ENCODE data around the gene MOB1B.
"Not testable (repeated sequence)": the region's sequence is repeated elsewhere in the genome, so short reads cannot be mapped to it uniquely, and the experiment has no call there.

Gene MOB1B

DNA sequence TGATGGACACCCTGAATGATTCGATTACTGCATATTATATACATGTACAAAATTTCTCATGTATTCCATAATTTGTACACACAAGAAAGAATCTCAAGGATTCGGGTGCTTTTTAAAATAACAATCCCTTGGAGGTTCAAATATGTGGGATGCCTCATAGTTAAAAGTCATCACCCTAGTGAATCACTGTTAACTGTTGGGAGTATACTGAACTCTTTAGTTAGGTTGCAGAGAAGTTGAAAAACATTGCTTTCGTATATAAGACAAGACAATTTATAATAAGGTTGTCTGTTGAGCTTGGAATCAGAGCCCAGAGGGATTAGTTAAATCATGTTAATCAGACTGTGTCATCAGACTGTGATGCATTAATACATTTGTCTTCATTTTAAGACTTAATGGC, 106.9 kb downstream of the MOB1B start:
- DNase-seq: no peak

- DNase-seq: peak in 2 of 14 donors; percentile 3 to 21
Observed at GRCh38 chr4:71009890-71010588, 107.9 kb downstream of the MOB1B start.

GRCh38 chr4:71011451-71011850, 109.3 kb downstream of the MOB1B start:
- no peak for DNase-seq

GRCh38 chr4:71017391-71017790, 115.2 kb downstream of the MOB1B start:
- not testable (repeated sequence) for DNase-seq

DNA sequence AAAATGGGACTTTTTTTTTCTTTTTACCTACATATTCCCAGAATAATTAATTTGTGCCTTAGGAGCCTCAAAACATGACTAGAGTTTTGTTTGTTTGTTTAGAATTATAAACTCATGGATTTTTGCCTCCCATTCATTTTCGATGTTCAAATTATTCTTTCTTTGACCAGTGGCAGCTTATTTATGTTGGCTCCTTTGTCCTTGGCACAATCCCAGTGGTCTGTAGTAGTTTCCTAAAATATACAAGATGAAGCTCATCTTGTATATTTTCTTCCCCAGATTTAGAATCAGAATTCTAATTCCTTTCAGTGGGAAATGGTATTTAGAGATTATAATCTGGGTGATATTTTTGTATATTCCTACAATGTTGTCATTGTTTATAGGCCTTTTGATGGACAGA, 118.4 kb downstream of the MOB1B start:
- DNase-seq: no peak

DNA sequence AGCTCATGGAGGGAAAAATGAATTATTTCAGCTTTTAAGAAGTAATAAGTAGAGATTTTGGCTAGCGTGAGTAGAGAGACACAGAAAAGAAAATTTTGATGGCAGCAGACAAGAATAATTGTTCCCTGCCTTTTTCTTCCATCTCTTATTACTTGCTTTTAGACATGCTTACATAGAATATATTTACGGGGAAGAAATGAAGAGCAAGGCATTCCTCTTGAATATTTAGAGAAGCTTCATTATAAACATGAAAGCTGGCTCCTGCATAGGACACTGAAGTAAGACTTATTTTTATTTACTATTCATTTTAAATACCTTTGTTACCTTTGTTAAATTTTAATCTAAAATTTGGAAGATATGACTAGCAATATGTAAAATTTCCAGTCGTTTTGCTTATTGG, 123.5 kb downstream of the MOB1B start:
- no peak for DNase-seq

DNA sequence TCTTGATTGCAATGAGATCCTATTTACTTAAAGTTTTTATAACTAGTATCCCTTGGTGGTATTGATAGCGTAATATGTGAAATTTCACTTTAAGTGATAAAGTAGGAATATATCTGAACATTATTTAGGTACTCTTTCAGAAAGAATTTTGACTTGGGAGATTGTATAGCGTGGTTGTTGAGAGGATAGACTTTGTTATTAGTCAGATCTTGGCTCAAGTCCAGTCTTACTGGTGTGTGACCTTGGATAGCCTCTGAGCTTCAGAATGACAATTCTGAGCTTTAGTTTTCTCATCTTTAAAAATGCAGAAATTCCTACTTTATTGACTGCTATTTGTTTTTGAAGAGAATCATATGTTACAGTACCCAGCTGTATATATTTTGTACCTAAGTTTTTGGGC, 123.9 kb downstream of the MOB1B start:
- DNase-seq: peak in 1 of 14 donors; percentile 6

DNA sequence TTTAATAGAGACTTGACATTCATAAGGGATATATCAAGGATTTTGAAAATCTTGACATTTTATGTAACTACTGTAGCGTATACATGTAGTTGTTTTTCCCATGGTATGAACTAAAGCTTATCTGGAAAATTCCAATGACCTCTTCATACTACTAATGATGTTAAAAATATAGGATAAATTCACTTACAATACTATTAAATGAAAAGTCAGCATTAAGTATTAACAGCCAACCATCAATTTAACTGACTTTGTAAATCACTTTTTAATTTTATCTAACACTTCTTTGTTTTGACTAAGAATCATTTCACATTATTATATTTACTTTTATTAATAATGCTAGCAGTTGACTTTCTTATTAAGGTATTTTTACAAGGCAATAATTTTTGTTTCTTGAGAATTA, 125.4 kb downstream of the MOB1B start:
- DNase-seq: no peak

DNA sequence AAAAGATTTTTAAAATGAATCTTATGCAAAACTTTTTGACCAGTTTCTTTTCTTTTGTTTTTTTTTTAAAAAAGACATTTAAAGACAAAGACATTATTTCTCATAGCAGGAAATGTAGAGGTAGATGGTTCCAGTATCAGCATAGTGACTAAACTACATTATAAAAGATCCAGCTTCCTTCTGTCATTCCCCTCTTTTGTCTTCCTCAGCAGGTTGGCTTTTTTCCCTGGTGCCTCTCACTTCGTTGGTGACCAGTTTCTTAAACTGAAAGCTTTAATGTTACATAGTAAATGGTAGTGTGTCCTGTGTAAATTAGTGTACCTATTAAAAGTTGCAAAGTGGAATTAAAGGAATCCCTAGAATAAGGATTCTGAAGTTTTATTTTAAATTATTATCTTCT, 127.3 kb downstream of the MOB1B start:
- no peak for DNase-seq

- DNase-seq: not testable (repeated sequence)
Observed at GRCh38 chr4:71032106-71032505, 129.9 kb downstream of the MOB1B start.

Data from C1 segment of cervical spinal cord (tissue), 14 donors.